Jurkat, Clone E6-1 (cell line): ENCODE results near the gene ADK.

Experiments used
- DNase-seq: peaks from one replicate; pipeline ENCODE4 v3.0.0-alpha.2; 2011; ENCODE audit warnings: low read depth, low spot score
- H3K4me3 ChIP-seq: 2 replicates; pipeline ENCODE4 v1.5.1; 2011; ENCODE audit warnings: mild to moderate bottlenecking, low read length, control low read depth, moderate library complexity

The ADK gene

DNA sequence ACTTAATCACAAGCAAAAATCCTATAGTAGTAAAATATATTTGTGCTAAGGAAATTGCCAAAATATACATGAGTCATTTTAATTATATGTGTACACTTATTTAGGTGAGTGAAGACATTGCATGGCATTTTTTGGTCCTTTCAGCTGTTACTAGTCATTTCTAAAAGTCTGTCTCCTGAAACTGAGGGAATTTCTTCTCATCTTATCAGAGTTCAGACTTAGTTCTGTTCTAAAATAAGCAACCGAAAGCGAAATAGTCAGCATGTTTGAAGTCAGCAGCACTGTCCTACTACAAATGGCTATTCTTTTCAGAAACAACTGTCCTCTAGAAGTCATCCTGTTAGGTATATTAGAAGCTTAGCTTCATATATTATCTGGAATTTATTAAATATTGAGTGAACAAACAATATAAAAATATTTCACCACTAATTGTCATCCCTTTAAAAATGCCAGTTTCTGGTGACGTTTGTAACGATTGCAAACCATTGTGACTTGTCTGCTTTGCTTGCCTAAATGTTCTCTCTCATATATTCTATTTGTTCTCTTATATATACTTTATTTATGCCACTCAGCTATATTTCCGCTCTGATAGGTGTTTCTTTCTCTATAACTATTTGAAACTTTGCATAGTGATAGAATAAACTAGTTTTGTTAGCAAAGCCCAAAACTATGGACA, 448.0 kb downstream of the ADK start:
- H3K4me3 ChIP-seq: no peak overlapping the region
- DNase-seq: no peak

DNA sequence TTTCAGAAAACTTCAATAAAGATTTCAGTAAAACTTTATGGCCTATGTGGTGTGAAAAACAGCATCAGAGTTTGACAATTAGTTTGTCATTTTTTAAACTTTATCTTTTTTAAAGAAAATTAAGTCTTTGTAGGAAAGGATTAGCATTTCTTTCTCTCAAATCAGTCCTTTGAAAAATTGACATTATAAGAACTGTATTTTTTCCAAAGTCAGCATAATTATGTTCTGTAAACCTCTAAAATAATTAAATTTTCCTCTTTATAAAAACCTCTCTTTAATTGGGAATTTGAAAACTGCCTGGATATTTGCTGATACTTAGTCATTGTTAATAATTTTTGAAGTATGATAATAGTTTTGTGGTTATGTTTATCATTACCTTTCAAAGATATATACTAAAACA, 448.7 kb downstream of the ADK start:
- no peak overlapping the region for H3K4me3 ChIP-seq
- DNase-seq: no peak

DNA sequence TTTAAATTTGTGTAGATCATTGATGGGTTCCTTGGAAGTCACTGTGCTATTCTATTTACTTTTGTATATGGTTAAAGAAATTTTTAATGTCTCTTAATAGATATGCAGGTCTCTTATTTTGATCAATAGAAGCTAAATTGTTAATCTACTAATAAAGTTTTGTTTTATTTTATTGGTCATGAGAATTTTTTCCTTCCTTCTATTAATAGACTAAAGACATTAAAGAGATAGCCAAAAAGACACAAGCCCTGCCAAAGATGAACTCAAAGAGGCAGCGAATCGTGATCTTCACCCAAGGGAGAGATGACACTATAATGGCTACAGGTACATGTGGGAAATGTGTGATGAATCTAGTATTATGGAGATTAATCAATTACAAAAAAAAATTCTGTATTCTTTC, 449.1 kb downstream of the ADK start:
- DNase-seq: no peak

DNA sequence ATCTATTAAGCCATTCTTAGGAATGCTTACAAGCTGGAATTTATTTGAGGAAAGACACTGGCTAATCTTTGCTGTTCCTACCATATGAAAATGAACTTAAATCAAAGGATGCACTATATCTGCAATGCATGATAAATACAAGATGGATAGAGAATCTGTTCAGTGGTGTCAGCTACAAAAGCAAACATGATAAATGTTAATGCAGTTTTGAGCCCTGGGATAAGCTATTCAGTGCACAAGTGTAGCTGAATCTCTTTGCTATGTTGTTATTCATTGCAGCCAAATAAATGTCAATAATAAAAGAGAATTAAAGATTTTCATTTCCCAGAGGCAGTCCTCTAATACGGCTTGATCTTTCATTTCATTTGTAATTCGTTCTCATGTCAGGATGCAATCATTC, 451.6 kb downstream of the ADK start:
- H3K4me3 ChIP-seq: no peak overlapping the region
- no peak for DNase-seq

More for the DNA sequence above, 449.1 kb downstream of the ADK start:
- H3K4me3 ChIP-seq: no peak overlapping the region

DNA sequence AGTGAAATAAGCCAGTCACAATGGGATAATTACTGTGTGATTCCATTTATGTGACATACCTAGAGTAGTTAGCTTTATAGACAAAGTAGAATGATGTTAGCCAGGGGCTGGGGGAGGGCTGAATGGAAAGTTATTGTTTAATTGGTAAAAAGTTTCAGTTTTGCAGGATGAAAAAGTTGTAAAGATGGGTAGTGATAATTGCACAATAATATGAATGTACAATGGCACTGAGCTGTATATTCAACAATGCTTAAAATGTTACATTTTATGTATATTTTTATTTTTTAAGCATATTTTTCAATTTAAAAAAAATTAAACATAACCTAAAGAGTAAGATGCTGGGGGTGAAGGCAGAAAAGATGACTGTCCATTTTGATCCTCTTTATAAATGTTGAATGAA, 459.3 kb downstream of the ADK start:
- DNase-seq: no peak
- no peak overlapping the region for H3K4me3 ChIP-seq

DNA sequence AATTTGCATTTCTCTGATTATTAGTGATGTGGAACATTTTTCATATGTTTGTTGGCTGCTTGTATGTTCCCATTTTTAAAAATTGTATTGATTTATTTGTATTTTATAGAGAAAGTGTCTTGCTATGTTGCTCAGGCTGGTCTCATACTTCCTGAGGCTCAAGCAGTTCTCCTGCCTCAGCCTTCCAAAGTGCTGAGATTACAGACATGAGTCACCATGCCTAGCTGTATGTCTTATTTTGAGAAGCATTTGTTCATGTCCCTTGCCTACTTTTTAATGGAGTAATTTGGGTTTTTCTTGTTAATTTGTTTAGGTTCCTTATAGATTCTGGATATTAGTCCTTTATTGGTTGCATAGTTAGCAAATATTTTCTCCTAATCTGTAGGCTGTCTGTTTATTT, 461.2 kb downstream of the ADK start:
- DNase-seq: no peak
- no peak overlapping the region for H3K4me3 ChIP-seq

DNA sequence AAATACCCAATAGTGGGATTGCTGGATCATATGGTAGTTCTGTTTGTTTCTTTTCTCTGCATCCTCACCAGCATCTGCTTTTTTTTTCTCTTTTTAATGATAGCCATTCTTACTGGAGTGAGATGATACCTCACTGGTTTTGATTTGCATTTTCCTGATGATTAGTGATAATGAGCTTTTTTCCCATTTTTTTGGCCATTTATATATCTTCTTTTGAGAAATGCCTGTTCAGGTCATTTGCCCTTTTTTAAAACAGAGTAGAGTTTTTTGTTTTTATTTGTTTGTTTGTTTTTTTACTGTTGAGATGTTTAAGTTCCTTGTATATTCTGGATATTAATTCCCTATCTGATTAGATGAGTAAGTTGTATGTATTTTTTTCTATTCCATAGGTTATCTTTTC, 469.6 kb downstream of the ADK start:
- DNase-seq: no peak
- H3K4me3 ChIP-seq: no peak overlapping the region

DNA sequence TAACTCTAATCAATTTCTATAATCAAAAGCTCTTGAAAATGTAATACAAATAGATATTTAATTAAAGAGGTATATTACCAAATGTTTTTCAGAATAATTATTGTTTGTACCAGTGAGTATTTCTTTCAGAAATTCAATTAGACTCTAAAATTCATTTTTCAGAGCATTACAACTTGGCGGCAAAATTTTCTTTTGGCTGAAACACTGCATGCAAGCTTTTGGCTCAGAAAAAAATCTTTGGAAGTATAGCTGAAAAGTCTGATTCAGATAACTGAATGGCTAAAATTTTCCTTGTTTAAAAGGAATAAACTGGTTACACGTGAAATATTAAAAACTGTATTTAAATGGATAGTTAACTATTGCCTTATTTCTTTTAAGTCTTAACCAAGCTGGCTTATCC, 472.8 kb downstream of the ADK start:
- DNase-seq: no peak
- no peak overlapping the region for H3K4me3 ChIP-seq

DNA sequence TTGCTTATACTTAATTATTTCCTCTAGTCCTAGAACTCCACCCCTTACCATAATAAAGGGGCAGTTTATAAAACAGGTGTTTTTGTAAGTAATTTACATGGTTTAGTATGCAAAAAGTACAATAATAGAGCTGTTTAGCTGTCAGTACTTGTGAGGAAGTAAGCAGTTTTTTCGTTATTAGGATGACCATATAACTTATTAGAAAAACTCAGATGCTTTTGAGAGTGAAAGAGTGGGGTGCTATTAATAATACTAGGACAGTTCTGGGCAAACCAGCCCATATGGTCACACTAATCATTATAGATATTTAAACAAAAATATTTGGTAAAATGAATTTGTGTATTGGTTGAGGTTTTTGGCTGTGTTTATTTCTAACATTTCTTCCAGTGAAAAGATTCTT, 473.5 kb downstream of the ADK start:
- no peak for DNase-seq
- H3K4me3 ChIP-seq: no peak overlapping the region

DNA sequence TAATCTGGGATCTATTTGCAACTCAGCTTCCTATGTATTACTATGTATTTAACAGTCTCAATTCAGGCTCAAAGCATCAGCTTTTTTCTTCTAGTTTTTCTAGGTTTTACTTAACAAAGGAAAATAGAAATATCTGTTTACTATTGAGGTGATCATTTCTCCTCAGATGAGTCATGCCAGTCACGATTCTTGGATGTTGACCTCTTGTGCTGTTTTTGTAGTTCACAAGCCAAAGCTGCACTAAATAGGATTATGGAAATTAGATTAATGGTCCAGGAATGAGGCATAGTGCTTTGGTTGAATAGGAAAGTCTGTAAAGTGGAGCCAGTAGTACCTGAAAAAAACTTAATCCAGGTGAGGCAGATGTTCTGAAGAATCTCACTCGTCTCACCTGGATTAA, 477.1 kb downstream of the ADK start:
- H3K4me3 ChIP-seq: no peak overlapping the region
- DNase-seq: no peak

DNA sequence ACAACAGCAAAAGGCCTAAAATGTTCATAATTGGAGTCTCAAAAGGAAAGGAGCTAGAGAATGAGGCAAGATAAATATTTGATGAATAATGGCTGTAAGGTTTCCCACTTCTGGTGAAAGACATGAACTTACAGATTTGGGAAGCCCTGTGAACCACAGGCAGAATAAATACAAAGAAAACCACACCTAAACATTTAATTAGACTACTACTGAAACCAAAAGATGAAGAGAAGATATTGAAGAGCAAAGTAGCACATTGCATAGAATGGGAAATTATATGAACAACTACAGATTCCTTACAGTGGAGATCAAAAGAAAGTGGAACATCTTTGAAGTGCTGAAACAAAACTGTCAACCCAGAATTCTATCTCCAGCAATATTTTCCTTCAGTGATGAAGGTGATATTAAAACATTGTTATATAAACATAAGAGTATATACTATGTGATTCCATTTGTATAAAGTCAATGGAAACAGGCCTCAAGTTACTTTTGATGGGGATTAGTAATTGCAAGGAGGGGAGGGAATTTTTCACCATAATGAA, 484.0 kb downstream of the ADK start:
- H3K4me3 ChIP-seq: no peak overlapping the region
- DNase-seq: no peak

DNA sequence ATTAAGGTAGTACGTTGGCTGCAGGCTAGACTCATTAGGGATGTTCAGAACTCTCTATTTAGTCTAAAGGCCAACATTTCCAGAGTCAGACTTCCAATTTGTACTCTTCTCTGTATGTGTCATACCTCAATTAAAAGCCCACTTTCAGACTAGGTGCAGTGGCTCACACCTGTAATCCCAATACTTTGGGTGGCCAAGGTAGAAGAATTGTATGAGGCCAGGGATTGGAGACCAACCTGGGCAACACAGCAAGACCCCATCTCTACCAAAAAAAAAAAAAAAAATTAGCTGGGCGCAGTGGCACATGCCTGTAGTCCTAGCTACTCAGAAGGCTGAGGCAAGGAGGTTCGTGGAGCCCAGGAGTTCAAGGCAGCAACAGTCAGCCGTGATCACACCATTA, 484.6 kb downstream of the ADK start:
- no peak overlapping the region for H3K4me3 ChIP-seq
- no peak for DNase-seq

DNA sequence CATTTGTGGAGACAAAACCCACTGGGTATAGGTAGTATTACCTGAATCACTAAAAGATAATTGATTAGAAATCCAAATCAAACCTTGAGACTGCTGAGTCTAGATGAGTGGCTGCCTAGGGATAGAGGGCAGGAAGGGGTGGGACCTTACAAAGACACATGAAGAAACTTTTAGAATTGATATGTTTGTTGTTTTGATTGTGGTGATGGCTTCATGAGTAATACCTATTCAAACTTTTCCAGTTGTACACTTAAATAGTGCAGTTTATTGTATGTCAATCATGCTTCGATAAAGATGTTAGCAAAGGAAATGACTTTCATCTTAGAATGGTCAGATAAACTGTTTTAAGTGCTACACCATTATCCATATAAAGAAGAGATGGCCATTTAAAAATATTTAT, 486.7 kb downstream of the ADK start:
- DNase-seq: no peak
- no peak overlapping the region for H3K4me3 ChIP-seq

DNA sequence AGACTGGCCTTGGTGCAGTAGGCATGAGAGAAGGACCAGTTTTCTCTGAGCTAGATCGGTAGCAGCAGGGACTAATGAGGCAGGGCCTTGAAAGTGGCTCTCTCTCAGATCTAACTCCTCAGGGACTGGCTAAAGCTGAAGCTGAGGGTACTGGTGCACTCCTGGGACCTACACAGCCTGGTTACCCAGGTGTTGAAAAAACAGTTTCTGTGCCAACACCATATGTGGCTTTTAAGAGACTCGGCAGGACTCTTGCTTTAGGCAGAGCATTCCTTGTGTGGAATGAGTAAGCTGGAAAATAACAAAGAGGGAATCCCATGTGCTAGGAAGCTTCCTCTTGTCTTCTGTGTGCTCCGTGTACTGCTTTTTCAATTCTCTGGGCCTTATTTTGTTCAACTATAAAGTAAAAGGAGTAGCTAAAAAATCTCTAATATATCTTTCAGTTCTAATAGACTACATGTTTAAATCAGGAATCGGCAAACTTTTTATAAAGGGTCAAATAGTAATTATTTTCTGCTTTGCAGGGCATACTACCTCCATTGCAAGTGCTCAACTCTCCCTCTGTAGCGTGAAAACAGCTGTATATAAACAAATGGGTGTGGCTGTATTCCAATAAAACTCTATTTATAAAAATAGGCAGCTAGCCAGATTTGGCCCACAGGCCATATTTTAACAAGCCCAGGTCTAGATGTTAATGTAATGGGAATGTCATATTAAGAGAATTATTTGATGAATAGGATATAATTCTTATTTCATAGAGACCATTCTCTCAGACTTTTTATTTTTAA, 489.3 kb downstream of the ADK start:
- no peak overlapping the region for H3K4me3 ChIP-seq
- DNase-seq: no peak

DNA sequence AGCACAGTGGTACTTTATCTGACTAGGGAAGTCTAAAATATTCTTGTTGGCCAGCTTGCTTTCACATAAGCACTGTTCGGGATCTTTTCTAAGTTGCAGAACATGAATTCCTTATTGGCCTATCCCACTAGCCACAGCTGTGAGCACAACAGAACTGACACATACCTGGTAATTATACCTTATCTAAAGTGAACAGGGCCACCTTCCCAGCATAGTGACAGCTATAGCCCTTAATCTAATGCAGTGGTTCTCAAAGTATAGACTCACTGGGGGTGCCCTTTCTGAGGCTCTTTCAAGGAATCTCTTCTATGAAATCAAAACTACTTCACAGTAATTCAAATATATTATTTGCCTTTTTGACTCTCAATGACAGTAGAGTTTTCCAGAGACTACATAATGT, 490.6 kb downstream of the ADK start:
- no peak for DNase-seq
- H3K4me3 ChIP-seq: no peak overlapping the region

DNA sequence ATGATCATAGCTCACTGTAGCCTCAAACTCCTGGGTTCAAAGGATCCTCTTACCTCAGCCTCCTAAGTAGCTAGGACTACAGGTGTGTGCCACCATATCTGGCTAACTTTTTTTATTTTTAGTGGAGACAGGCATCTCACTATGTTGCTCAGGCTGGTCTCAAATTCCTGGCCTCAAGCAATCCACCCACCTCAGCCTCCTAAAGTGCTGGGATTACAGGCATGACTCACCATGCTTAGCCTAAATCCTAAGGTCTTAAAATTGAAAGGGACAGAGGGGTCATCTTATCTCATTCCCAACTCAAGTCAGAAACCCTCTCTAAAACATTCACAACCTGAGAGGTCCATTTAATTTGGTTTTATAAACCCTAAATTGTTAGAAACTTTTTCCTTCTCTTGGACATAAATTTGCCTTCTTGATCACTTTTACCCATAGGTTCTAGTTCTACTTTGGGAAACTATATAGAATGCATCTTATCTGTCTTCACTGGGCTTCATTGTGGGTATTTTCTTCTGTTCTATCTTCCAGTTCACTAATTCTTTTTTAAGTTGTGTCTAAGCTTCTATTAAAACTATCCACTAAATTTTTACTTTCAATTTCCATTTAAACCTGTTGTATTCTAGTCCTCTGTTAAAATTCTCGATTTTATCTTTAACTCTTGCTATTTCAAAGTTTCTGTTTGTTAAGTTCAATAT, 492.0 kb downstream of the ADK start:
- no peak for DNase-seq
- no peak overlapping the region for H3K4me3 ChIP-seq

DNA sequence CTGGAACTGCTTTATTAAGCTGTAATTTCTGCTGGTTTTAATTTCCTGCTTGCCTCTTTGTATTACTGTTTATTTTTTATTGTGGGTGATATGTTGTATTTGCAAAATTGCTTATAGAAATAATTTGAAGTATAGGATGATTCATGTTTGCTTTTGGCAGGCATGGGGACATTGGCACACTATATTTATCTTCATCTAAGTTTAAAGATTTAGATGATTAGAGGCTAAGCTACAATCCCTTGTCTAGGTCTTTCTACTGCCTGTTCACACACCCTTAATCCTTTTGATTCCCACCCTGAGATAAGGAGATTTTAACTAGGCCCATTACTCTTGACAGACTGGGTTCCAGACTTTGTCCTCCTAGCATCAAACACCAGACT, 492.6 kb downstream of the ADK start:
- H3K4me3 ChIP-seq: no peak overlapping the region
- DNase-seq: no peak

DNA sequence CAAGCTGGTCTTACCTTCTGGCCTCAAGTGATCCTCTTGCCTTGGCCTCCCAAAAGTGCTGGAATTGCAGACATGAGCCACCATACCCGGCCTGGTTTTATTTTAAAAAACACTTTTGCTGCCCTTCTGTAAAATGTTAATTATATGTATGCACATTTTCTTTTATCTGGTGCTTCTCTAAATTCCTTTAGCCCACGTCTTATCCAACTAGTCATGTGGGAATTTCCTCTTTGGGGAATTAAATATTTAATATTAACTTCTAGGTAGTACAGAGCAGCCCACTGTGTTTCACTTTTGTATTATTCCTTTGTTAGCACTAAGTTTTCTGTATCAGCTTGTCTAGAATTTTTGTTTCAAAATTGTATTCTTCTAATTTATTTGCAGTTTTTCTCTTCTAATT, 493.7 kb downstream of the ADK start:
- DNase-seq: no peak
- H3K4me3 ChIP-seq: no peak overlapping the region

DNA sequence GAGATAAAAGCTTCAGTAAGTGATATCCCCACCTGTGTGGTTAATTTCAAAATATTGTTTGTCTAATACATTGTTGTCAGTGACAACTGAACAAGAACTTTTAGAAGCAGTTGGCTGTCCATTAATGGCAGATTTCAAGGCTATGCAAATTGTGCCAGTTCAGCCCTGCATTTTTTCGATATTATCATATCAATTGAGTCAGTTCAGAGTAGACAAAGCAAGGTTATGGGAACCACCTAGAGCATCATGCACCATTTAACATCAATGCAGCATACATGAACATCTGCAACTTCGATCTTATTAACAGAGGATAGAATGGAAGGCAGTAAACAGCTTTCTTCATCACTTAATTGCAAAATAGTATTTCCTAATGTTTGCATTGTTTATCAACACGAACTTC, 494.7 kb downstream of the ADK start:
- no peak overlapping the region for H3K4me3 ChIP-seq
- DNase-seq: no peak

DNA sequence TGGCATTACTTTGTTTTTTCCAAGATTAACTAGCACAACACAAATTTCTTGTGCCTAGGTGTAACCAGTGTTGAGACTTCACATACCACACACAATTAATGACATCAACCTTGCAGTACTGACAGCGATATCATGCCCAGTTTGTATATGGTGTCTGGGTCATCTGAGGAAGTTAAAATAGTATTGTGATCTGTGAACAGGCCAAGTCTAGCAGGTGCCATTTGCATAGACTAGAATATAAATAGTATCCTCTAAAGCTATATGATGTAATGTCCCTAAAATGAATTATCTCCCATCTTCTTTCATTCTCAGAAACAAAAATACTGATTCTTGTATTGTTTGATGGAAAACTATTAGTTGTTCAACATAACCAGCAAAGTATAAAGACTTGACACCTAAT, 499.6 kb downstream of the ADK start:
- DNase-seq: no peak
- H3K4me3 ChIP-seq: no peak overlapping the region
